ENCODE results near the gene CTIF.
"Not testable (repeated sequence)": the region's sequence is repeated elsewhere in the genome, so short reads cannot be mapped to it uniquely, and the experiment has no call there.

Gene CTIF

DNA sequence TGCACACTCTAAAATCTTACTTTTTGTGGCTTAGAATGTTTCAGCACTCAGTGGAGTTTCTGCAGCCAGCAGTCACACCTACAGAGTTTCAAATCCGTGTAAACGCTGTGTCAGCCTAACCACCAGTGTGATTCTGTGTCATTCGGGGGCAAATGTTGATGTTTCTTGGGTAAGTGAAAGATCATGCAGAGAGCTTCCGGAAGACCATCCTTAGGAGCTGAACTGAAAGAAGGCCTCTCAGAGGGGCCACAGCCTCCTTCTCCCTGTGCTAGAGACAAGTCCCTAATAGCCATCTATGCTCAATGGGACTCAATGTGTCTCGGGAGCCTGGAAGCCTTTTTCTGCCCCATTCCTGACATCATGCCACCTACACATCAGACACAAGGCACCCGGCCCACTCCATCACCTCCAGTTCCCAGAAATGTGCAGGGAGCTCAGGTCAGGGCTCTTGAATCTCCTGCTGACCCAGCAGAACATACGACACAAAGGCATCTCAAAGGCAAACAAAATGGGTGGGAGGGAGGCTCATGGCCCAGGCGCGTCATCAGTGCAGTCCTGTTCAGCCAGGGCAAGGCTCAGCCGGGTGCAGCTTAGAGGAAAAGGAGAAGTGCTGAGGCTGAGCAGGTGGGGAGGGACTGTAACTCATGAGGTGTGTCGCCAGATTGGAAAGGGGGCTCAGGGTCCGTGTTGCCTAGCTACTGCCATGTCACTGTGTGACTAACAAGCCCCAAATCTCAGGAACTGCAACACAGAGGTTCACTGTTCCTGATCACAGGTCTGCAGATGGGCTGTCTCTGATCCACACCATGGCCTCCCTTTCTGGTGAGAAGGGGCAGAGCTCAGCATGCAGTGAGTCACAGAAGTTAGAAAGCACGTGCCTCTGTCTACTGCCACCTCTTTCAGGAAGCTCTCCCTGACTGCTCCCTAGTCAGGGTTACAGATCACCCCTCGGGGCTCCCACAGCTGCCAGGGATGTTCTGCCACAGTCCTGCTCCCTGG, 329.9 kb downstream of the CTIF start:
- no peak for DNase-seq (ENCODE audit: low read depth)

DNA sequence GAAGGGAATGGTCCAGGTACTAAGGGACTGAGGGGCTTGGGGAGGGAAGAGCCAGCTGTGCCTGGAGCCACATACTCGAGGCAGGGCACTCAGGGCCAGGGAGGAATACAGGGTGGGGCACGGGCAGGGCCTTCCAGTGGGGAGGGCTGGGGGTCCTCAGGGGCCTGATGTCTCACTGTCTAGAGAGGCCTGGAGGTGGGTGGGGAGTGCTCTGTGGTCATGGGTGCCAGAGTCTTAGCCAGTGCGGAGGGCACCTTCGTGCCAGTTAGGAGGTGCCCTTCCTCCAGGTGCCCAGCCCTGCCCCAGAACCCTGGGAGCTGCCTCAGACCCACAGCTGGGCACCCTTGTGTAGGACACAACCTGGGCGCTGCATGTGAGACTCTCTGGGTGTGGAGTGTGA, 330.8 kb downstream of the CTIF start:
- no peak for DNase-seq (ENCODE audit: low read depth)

DNA sequence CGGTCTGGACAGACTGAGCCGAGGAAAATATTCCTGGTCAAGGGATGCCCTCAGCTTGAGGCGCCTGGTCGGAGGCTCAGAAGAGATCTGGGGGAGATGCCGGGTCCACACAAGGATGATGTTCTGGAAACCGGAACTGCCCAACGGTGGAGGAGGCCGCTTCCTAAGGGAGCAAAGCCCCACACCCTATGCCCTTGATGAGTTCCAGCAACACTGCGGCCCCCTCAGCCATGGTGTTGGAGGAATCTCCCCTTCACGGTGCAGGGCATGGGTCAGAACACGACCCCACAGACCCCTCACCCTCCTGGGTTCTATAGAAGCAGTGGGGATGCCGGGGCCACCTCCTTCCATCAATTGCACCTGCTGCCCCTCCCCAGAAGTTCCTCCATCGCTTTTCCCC, 332.1 kb downstream of the CTIF start:
- DNase-seq (ENCODE audit: low read depth): not testable (repeated sequence)

DNA sequence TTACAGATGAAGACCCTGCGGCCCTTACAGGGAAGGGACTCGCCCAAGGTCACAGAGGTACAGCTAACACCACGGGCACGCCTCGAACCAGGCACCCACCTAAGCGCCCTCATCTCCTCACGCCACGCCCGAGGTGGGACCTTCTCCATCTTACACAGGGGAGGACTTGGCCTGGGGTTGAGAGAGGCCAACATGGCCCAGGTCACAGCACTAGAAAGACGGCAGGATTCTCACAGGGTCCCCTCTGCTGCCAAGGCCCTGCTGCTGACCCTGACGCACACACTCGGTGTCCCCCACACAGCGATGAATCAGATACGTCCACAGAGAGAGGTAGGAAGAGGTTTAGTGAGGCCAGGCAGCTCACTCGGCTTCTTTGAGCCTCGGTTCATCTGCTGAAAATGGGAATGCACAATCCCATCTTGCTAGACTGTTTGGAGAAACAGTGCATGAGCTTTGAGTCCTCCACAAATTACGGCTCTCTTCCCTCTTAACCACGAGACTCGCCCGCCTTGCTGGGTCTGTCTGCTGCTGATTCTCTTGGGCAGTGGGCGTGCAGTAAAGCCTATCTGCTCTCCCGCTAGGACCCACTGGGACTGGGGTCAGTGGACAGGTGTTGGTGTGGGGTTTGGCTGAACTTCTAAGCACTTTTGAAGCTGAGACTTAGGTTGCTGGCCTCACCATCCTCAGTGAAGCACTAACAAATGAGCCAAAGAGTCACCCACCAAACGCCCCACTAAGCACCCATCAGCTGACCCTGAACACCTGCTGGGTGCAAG, 332.7 kb downstream of the CTIF start:
- DNase-seq (ENCODE audit: low read depth): no peak

DNA sequence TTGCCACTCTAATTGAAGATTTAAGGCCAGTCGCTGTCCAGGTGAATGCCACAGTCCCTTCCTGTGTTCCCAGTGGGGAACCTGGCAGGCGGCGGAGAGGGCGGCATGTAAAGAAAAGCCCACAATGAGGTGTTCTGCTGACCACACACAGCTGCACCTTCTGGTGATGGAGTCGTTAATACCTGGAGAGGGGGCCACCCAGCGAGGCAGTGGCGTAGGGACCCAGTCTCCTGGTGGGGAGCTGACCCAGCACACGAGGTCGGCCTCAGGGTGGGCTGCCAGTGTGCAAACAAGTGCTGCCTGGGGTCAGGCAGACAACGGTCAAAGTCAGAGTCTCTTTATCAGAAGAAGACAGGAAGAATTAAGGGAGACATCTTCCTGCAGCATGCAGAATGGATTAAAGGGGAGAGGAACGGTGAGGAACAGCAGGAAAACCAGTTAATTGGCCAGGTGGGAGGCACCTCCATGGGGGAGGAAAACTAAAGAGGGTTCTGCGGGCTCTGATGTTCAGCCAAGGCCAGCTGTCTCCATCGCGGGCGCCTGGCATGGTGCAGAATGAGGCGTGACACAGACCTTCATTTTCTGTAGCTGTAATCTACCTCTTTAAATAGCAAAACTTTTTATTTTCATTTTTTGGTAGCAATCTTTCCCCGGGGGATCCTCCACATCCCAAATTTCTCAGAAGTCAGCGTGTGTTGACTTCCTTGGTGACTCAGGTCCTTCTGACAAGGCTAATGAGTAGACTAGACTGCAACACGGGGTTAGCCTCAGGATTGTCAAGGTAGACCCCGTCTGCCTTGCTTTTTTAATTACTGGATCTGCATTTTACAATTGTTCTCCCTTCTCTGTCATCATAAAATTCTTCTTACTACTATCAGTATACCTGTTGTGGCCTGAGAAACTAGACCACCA, 333.7 kb downstream of the CTIF start:
- peak; percentile 72 for DNase-seq (ENCODE audit: low read depth)

DNA sequence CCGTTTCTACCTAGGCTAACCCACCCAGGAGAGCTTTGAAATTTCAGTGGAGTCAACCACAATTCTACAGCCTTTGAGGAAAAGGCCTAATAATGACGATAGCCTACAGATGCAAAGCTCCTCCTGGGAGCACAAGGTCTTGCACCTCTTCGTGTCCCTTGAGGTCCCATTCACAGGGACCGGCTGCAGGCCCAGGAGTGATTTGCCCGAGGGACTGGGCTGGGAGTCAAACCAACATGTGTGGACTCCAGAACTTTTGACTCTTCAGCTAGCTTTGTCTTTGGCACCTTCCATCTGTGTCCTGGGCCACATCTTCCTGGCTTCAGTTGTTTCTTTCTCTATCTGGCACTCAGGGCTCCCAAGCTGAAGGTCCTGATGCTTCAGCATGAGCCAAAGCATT, 335.4 kb downstream of the CTIF start:
- DNase-seq (ENCODE audit: low read depth): no peak

DNA sequence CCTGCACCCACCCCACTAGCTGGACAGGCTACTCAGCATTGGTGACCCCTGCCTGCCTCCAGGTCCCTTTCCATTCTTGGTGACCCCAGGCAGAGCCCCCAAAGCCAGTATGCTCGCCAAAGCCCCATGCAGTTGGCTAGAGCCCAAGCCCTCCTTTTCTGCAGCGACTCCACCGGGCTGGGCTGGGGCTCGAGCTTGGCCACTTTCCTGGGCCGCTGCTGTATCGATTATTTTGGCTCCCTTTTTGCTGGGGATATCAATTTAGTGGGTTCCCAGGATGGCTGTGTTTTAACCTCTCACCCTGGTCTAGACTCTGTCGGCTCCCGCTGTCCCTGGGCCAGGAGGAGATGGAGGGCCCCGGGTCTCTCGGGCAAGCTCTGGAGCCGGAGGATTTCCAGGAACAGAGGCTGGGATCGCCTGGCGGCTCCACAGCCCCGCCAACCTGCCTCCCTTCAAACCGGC, 335.9 kb downstream of the CTIF start:
- DNase-seq (ENCODE audit: low read depth): no peak

DNA sequence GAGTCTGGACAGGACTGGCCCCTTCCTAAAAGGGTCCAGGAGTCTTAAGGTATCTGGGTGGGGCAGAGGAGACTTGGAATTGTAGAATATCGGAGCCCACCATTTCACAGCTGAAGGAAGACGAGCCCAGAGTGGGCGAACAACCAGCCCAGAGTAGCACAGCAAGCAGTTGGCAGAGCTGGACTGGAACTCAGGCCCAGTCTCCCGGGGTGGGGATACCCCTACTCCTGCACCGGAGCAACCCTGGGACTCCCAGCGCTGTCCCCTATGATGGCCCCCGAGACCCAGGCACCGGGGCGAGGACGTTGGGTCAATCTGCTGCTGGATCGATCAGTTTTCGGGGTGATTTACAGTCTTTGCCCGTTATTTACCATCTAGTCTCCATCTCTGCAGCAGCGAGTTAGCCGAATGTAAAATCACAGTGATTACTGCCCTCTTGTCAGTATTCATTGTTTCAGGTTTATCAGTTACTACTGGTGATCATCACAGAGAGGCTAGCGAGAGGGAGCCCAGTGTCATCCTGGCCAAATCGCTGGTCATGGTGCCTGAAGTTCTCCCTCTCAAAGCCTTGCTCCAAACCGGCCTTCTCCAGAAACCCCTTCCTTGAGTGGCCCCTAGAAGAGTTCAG, 336.6 kb downstream of the CTIF start:
- DNase-seq (ENCODE audit: low read depth): no peak

DNA sequence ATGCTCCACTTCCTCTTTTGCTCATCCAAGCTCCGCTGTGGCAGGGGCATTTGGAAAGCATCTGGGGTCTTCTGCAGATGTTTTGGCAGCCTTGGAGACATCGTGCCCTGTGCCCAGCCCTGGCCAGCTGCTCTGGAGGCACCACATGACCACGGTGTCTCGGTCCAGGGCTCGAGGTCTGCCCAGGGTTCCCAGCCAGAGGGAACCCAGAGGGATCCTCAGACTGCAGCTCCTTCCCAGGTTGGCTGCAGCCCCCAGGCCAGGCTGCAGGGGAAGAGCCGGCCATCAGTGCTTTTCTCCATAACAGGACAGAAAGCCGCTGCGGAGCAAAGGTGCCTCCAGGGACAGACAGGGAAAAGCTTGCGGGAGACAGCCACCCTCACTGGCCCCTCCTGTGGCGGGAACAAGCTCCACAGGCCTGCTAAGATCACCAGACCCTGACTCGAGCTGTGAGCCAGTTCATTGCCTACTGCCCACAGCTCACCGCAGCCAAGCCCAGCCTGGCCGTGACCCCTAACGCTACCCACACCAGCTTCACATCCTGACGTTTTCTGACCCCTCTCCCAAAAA, 337.2 kb downstream of the CTIF start:
- no peak for DNase-seq (ENCODE audit: low read depth)

DNA sequence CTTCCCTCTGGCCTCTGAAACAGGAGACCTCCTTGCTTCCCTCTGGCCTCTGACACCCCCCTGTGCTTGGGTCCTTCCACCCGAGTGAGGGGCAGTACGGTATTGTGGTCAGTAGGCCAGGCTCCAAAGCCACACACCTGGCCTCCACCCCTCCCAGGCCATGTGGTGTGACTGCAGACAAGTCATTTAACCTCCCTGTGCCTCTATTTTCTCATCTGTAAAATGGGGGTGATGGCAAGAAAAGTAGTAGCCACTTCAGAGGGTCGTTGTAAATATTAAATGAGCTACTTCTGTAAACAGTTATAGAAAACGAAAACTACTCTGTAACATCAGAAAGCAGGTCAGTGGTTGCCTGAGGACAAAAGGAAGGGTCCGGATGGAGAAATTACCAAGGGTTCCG, 337.8 kb downstream of the CTIF start:
- DNase-seq (ENCODE audit: low read depth): no peak

DNA sequence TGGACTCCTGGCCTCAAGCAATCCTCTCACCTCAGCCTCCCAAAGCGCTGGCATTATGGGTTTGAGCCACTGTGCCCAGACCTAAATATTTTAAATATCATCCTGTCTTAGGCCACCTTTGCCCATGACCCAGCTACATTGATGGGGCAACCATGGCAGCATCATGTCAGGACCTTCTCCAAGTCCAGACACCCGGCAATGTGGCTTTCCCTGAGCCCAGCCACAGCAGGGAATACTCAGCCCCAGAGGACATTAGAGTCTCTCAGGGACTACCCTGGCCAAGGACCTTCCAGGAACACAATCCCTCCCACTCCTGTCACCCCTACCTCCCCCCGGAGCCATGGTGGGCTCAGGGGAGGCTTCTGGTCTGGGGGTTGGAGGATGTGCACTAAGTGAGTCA, 339.1 kb downstream of the CTIF start:
- DNase-seq (ENCODE audit: low read depth): no peak

DNA sequence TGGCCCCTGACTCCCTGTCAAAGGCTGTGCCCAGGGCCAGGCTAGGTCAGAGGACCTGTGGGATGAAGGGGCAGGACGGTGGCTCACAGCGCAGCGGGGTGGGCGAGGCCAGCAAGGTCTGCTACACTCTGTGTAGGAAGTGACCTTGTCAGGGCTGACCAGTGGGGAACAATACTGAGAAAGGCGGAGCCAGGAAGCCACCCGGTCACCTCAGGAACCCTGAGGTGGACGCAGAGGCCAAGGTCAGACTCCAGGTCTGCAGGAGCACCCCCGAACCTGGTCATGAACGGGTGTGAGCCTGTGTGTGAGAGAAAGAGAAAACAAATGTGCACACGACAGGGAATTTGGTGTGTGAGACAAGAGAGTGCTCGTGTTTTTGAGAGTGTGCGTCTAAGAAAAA, 339.6 kb downstream of the CTIF start:
- no peak for DNase-seq (ENCODE audit: low read depth)

DNA sequence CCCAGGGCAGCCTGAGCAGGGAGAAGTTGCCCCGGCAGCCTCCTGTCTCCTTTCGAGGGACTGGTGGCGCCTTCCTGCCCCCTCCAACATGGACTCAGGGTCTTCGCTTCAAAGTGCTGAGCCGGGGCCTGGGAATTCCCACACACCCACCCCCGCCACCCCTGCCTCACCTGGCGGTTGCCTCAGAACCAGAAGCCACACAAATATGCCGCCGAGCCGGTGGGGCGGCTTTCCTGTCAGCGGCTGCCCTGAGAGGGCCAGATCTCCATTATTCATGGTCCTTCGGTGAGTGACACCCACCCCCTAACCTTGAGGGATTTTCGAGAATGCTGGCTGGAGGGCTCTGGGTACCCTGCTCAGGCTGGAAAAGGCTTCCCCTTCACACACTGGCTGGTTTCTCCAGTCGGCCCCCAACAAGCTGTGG, 340.2 kb downstream of the CTIF start:
- no peak for DNase-seq (ENCODE audit: low read depth)

DNA sequence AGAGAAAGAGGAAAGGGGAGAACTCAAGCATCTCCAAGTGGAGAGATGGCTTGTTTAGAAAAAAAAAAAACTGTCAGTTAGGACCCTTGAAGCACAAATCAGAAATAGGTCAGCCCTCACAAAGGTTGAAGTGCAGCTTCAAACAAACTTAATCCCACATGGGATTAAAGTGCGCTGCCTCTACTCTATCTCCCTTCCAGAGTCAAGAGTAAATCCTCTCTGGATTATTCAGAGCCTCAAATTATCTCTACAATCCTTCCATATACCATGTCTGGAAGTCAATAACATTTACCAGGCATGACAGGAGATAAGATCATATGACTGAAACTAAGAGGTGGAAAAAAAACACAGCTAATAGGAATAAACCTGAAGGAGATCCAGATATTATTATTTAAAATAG, 342.1 kb downstream of the CTIF start:
- no peak for DNase-seq (ENCODE audit: low read depth)

DNA sequence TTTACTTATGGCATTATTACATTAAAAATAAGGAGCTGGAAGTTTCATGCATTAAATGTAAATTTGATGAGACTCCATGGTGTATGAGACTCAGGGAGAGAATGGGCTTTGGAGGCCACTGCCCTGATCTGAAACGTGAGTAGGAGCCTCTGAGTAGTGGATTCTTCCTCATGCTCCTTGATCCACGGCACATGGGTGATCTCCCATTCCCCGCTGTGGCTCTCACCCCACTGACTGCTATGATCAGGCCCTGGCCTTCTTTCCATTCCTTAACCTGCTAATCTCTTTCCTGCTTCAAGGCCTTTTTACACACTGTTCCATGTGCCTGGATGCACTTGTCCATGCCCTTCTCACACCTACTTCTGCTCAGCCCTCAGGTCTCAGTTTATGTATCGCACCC, 343.5 kb downstream of the CTIF start:
- DNase-seq (ENCODE audit: low read depth): no peak

DNA sequence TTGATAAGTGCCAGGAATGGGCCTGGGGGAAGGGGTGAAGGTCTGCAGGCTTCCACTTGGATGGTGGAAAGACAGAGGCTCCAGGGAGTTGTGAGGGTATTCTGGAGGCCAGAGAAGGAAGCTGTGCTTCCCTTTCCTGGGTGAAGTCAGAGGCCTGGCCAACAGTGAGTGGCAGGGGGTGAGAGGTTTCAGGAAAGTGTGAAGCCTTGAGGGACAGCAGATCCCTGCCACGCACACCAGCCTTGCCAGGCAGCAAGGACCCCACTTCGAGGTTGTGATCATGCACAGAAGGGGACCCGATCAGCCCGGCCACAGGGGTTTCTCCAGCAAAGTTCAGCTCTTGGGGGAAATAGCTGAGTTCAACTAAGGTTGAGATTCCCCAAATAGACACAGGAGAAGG, 345.5 kb downstream of the CTIF start:
- DNase-seq (ENCODE audit: low read depth): no peak

DNA sequence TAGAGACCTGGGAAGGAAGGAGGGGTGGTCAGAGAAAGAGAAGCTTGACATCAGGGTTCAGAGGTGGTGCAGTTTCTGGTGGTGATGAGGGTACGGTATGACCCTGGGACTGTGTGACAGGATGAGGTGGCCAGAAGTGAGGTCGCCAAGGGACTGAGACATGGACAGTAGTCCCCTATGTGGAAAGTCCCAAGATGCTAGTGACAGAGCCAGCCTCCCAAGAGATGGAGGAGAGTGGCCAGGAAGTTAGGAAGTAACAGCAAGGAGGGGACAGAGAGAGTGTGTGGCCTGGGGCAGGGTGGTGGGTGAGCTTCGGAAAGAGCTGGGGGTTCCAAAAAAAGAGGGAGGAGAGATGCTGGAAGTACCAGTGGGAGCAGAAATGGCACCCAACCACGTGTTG, 345.9 kb downstream of the CTIF start:
- no peak for DNase-seq (ENCODE audit: low read depth)

DNA sequence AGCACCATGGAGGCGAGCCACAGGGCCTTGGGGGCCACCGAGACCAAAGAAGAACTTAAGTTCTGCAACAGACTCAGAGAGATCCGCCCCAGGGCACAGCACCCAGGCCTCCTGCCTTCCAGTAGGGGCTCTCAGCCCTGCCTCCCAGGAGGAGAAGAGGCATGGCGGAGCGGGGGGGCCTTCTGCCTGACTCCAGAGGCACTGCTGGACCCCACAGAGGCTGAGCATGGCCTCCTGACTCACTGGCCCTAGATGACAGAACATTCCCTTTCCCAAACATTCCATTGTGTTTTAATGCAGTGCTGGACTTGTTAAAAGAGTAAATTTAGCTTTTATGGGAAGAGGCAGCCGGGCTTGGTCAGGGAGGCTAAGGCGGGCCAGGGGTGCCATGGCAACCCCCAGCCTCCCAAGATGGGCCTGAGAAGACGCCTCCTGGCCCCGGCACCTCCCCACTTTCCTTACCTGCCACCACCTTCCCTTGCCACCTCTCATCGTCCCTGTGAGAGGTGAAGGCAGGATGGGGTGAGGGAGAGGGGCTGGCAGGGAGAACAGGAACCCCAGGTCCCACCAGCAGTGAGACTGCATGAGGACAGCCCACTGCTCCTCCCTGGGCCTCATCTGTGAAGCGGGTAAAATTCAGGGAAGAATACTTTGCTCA, 346.6 kb downstream of the CTIF start:
- peak; percentile 93 for DNase-seq (ENCODE audit: low read depth)

DNA sequence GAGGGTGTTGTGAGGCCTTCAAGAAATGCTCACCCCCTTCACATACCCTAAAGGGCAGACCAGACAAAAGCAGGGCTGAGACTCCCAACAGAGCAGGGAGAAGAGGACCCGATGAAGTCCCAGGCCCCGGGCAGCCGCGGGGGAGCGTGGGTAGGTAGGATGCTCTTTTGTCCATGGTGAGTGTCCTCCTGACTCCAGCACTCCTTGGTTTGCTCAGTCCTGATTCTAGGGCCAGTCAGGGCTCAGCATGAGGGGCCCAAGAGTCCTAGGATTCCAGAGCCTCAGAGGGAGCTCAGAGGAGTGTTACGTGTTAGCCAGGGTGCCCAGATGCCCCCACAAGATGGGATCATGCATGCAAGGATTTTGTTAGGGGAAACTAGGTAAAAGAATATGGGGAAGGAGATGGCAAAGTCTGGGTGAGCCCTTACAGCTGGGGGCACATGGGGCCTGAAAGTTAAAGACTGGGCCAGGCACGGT, 347.1 kb downstream of the CTIF start:
- DNase-seq (ENCODE audit: low read depth): no peak

DNA sequence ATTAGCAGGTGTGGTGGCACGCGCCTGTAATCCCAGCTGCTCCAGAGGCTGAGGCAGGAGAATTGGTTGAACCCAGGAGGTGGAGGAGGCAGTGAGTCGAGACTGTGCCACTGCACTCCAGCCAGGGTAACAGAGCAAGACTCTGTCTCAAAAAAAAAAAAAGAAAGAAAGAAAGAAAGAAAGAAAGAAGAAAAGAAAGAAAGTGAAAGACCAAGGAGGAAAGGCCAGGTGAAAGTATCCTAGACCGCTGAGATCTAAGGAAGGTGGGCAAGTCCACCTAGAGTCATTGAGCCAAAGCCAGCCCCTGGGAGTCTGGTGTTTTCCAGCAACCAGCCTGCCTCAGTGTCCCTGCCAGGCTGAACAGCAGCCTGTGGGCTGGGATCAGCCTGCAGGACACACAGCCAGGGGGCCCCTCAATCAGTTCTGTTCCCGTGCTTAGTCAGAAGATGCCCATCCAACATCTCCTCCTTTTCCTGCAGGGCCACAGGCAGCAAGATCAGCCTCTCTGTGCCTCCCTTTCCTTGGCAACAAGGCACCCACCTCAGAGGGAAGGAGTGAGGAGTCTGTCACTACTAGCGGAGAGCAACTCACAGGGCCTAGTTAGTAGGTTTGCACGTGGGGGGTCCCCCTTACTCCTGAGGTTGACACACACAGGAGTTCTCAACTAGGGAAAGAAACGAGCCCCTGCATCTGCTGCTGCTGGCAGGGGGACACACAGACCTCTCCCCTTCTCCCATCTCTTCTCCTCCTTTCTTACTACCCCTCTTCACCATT, 347.9 kb downstream of the CTIF start:
- DNase-seq (ENCODE audit: low read depth): no peak

Measured in EH (cell line).